Right lung (tissue), 5 donors: ENCODE measurements around the gene SULF2. TPM values are rescaled to one million over a fixed set of nuclear protein-coding genes. Genes with fewer than 3 reads are reported as not detected.

Source experiments
- DNase-seq, 2 donors: peaks; one replicate each; pipeline ENCODE4 v3.0.0-alpha.2; 2013
- polyA plus RNA-seq, 5 donors: library from polyadenylated mRNA; unstranded; fragments of 120-200 nt; gene quantifications; one replicate each; pipeline versions ENCODE4 v1.2.1 to v1.2.3, GENCODE V29; 2013; ENCODE audit warnings: inconsistent platforms in 1 of 5, low replicate concordance in 1 of 5; ENCODE audit not compliant: insufficient read length in 5 of 5, insufficient read depth in 1 of 5

The SULF2 gene
- polyA plus RNA-seq, 5 donors: 11.4 to 18.2 (median 11.7) TPM

DNA sequence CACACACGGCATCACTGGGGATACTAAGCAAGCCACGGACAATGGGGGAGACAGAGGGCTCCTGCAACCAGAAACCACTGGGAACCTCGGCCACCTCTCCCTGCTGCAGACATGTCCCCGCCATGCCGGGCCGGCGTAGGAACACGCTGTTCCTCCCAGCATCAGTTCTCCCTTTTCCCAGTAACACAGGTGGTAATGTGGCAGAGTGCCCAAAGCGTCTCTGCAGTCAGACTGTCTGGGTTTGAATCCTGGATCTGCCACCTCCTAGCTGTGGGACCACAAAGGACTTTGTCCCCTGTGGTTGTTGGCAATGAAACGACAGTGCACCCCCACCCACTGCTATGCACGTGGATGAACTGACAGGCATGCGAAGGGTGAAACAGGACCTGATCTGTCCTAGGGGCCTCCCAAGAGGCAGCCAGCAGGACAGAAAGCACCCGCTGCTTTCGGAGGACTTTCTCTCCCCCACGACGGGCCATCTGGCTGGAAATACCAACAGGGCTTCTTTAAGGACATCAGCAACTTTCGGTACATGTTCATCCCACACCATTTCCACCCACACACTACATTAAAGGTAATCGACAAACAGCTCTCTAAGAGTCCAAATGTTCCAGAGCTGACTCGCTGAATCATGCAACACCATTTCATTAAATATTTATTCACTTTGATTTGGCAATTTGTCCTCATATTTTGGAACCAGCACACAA, 74.1 kb downstream of the SULF2 start:
- DNase-seq: no peak

DNA sequence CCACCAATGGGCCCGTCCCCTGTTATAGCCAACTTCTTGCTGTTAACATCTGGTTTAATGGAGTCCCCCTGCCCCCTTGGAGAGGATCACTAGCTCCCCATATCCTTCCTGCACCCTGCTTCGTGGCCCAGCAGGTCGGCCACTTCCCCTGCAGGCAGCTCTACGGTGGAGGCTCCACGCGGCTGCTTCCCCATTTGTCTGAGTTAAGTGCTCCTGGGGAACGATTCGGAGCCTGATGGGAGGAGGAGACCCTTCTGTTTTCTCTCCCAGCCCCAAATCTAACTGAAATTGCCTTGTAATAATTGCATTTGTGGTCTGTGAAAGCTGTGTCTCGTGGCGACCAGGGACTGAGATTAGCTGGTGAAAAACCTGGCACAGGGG, 74.6 kb downstream of the SULF2 start:
- no peak for DNase-seq

DNA sequence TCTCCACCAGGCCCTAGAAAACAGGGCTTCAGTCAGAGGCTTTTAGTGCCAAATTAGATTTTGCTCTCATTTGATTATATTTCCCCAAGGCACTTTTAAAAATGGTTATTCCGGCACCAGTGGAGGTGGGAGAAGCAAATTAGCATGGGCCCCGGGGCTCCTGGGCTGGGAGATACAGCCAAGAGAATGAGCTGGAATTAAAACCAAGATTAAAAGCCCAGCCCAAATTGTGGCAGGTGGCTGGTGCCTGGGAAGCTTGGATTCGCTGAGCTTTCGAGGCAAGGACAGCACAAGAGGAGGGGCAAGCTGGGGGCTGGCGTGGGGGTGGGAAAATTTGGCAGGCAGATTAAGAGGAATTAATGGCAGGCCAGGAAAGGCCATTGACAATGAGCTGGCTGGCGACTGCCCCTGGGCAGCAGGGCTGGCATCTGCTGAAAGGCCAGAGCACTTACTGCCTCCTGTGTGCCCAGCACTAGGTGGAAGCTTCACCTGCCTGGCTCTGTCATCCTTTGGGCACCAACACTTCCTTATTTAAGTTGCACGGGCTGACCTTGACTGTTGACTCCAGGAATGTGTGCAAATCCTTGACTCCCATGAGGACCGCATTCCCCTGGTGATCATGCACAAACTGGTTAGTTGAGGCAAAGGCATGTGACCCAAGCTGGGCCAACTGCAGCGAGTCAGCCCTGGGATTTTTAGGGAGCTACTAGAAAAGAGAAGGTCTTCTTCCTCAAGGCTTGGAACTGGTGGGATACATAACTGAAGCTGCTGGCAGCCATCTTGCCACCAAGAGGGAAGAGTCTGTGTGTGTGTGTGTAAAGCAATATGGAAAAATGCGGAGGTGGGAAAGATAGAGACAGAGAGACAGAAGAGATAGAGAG, 76.1 kb downstream of the SULF2 start:
- no peak for DNase-seq

DNA sequence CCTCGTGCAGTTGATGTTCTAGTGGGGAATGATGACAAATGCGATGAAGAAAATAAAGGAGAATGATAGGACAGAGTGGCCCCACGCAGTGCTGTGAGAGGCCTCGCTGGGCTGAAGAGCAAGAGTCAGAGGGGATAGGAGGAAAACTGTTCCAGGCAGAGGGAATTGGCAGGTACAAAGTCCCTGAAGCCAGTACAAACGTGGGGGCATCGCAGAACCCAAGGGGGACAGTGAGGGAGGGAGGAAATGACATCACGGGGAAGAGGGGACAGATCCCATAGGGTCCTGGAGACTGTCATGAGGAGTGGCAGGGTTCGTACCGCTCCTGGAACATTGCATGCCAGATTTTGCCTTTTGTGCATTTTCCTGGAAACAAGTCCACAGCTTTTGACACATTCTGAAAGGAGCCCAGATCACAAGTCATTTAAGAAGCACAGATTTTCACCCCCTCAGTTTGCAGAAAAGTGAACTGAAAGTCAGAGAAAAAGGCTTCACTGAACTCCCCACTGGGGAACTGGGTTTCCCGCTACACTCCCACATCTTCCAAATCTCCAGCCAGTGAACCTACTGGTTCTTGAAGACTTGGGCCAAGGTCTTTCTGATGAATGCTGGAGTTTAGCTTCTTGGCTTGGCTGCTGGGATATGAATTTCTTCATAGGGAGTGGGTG, 77.0 kb downstream of the SULF2 start:
- no peak for DNase-seq

DNA sequence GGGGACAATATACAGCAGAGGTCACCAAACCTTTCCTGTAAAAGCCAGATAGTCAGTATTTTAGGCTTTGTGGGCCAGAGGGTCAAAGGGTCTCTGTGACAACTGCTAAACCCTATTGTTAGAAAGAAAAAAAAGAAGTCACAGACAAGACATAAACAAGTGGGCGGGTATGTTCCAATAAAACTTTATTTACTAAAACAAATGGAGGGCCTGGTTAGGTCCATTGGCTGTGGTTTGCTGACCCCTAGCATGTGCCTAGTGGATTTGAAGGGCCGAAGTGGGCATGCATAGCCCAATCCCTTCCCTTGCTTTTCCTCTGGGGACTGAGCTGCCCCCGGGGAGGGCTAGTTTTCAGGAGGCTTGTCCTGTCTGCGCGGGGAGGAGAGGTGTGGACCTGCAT, 78.9 kb downstream of the SULF2 start:
- no peak for DNase-seq

DNA sequence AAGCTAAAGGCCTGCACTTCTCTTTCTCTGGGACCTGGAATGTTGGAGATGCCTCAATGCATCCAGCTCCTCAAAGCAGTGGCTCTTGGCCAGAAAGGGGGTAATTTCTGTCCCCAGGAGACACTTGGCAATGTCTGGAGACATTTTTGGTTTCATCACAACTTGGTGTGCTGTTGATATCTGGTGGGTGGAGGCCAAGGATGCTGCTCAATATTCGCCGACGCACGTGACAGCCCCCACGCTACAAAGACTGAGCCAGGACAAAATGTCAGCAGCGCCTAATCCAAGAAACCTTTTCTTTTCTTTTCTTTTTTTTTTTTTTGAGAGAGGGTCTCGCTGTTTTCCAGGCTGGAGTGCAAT, 79.8 kb downstream of the SULF2 start:
- DNase-seq: no peak

DNA sequence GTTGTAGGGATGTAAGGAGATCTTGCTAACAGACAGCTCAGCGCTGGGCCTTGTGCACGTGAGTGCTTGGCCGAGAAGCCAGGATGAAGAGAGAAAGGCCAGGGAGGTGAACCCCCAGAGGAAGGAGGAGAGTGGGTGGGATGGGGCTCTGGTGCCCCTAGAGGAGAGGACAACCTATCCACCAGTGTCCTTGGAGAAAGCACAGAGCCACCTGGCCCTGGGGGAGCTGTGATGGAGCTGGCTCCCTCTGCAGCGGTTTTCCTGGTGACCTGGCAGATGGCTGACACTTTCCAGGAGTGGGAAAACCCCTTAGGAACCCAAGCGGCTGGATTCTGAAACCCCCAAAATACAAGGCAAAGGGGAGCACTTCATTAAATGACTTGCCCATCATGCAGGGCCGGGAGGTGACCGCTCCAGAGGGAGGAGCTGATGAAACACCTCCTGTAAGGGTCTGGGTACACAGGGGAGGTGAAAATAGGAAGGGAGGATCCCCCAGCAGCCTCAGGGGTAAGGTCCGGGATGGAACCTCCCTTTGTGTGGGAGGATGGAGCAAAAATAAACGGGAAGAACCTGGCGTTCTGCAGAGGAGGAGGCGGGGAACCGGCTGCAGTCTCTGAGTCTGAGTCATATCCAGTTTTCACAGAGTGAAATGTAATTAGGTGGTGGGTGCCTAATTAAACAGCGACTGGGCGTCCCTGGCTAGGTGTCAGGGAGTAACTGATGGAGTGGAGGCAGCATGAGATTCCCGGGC, 80.4 kb downstream of the SULF2 start:
- no peak for DNase-seq

DNA sequence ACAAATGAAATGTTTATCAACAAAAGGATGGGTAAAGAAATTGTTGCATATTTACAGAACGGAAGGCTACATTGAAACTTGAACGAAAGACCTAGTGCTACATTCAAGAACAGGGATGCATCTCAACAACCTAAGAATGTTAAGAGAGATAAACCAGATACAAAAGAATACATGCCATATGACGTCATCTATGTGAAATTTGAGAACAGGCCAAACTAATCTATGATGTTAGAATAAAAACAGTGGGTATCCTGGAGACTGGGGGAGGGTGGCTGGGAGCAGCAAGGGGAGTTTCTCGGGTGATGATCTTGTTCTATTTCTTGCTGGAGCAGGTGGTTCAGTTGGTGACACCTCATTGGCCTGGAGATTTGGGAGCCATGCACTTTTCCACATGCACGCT, 81.5 kb downstream of the SULF2 start:
- DNase-seq: no peak

DNA sequence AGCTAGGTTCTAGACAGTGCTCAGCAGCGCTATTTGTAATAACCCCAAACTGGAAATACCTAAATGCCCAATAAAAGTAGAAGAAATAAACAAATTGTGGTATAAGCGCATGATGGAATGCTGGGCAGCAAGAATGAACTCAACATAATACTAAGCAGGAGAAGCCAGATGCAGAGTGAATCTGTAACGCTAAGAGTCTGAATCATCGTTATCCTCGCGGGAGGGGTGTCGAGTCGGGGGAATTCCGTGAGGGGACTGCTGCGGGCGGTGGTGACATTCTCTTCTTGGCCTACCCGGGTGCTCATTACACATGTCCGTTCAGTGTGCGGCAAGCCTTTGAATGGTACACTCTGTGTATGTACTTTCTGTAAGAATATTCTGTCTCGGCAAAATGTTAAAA, 83.7 kb downstream of the SULF2 start:
- no peak for DNase-seq

DNA sequence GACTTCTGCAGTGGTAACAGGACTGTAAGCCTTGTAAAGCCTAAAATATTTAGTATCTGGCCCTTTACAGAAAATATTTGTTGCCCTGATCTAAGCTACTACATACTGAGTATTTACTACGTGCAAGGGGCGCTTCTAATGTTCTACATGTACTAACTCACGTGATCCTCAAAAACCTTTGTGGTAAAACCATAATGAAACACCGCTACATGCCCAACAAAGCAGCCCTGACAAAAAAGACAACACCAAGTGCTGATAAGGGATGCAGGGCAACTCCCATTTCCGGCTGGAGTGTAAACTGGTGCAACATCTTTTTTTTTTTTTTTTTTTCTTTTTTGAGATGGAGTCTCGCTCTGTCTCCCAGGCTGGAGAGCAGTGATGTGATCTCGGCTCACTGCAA, 85.0 kb downstream of the SULF2 start:
- no peak for DNase-seq

DNA sequence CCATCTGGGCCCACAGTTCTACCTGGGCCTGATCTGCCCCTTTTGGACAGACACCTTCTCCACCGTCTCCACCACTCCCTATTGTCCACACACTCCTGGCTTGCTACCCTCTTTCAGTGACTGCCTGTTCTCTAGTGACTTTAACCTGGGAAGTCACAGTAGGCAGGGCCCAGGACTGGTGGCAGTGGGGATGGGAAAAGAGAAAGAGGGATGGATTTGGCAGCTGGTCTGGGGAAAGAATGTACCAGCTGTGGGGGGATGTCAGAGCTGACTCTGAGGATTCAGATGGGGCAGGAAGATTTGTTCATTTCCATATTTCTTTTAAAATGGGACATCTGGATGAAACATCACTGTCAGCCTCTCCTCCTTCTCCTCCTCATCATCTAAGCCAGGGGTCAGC, 85.5 kb downstream of the SULF2 start:
- no peak for DNase-seq

DNA sequence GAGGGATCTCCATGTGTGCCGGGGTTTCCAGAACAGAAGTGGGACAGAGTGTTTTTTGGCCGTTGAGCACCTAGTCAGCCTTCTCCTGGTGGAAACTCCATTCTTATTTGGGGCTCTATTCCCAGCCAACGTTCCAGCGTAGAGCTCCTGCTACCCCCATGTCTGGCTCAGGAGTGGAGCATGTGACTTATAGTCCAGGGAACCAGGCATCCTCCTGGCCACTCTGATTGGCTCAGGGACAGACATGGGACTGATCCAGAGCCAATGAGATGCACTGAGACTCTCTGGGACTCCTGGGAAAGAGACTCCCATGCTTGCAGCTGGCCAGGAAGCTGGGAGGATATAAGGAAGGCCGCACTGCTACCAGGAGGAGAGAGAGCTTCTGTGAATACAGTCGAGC, 87.1 kb downstream of the SULF2 start:
- DNase-seq: no peak

DNA sequence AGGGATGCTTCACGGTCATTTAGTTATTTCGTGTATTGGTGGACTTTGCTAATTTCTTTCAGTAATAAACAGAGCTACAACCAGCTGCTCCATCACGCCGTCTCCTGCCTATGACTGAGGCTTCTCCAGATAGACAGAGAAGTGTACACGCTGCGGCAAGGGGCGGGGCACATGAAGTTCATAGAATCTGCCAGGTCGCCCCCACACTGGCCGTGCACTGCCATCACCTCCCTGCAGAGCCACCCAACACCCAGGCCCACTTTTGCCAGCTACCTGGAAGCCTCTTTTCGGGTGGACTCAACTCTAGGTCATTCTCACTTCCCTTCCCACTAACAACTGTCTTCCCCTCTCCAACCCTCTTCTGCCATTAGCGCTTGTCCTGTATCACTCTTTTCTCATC, 88.4 kb downstream of the SULF2 start:
- DNase-seq: no peak

DNA sequence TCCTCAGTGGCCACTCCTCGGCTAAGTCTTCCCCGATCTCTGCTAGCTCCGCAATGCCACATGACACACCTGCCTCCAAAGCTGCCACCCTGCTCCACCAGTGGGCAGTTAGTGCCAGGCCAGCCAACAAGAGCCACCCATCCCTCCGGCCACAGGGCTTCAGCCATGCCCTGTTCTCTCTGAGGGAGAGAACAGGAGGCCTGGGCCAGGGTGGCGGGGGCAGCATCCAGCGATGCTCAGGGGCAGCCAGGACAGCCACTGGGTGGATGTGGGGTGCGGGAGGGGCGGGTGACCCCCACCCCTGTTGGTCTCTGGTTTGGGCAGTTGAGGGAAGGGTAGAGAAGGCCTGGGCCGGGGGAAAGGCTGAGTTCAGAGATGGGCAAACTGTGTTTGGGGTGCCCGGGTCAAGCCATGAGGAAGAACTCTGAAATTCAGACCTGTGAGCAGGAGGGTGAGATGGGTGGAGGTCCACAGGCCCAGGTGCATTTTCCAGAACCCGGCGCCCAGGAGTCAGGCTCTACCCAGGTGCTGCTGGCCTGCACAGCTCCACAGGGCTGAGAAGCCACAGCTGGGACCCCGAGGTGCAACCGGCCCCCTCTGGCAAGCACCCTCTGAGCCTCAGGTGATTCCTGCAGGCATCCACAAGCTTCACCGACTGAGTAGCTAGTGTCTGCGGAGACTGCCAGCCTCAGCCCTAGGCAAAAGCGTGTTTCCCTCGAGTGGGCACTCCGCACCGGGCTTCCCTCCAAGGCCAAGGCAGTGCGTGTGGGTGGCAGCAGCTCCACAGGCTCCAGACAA, 91.1 kb downstream of the SULF2 start:
- DNase-seq: no peak

DNA sequence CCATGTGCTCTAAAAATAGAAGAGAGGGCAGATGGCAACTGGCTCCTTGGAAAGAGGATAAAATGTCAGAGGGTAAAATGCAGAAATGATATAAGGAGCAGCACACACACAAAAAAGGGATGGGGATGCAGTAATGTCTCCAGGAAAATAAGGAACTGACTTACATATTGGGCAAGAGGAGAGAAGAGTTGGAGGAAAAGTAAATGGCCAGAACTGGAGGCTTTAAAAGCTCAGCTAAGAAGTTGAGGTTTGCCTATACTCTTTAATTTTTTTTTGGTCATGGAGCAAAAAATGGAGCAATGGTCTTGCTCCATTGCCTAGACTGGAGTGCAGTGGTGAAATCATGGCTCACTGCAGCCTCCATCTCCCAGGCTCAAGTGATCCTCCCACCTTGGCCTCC, 93.7 kb downstream of the SULF2 start:
- DNase-seq: no peak

DNA sequence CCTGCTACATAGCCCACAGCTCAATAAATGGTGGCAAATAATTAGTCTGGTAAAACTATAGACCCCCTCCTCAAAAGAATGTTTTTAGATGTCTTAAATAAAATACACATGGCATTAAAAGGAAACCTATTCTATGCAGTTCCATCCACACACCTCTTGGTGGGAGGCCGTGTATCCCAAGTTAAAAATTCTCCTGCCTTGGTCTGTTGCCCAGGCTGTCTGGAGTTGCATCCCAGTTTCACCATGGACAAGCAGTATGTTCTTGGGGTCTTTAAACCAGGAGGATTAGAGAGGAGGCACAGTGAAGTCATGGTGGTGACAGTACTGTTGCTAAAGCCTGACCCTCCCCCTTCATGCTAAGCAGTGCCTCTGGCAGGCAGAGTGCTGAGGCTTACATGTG, 95.5 kb downstream of the SULF2 start:
- DNase-seq: no peak

DNA sequence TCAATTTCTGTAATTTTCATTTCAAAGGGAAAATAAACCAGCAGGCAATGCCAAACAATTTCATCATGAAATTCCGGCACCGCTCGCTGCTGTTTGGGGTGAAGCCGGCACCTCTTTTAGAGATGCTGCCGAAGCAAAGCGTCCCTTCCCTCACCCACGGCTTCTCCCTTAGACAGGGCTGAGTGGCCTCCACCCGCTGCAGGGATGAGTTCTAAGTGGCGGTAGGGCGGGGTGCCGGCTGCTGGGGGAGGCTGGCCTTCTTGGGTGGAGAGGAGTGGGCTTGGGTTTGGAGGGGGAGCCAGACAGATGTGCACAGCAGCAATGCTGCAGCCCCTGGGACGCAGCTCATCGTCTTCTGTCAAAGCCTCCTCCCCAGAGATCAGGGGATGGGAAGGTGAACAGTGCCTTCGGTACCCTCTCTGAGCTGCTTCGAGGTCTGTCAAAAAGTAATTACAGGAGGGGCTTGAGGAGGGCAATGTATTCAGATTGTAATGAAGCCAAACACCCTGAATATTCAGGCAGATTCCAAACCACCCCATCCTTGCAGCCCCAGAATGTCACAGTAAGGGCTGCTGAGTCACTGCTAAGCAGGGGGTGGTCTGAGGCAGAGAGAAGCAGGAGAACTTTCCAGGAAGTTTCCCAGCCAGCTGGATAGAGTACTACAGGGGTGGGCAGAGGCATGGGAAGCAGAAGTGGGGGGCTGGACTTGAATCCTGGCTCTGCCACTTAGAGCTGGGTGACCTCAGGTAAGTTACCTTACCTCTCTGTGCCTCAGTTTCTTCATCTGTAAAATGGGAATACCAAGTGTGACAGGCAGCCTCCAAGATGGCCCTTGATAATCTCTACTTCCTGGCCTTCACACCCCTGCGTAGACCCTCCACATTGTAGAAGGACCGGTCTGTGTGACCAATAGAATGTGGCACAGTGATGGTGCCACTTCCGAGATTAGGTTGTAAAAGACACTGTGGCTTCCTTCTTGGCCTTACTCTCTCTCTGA, 96.6 kb downstream of the SULF2 start:
- DNase-seq: no peak

DNA sequence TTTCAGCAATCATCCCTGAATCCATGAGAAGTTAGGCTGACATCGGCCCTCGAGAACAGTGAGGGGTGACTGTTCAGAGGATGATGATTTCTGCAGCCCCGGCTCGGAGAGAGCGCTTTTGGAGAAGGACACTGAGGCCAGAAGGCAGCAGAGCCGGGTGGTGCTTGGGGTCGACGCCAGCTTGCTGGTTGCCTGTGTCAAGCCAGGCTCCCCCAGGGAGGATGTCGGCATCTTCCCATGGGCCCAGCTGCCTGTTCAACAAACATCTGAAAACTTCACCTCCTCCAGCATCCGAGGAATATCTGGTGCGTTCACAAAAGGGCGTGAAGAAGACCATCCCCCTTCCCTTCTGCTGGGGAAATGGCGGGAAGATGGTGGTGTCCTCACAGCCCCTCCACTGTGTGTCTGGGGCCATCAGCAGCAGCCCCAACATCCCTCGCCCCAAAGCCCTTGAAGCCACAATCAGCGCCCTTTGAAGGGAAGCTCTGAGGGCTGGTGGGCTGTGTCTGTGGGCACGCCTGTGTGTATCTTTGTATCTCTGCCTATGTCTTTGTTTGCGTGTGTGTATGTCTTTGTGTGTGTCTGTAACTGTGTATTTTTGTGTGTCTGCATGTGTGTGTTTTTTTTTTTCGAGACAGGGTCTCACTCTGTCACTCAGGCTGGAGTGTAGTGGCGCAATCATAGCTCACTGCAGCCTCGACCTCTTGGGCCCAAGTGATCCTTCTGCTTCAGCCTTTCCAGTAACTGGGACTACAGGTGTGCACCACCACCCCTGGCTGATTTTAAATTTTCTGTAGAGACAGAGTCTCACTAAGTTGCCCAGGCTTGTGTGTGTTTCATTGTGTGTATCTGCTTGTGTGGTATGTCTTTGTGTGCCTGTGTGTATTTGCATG, 97.9 kb downstream of the SULF2 start:
- no peak for DNase-seq

DNA sequence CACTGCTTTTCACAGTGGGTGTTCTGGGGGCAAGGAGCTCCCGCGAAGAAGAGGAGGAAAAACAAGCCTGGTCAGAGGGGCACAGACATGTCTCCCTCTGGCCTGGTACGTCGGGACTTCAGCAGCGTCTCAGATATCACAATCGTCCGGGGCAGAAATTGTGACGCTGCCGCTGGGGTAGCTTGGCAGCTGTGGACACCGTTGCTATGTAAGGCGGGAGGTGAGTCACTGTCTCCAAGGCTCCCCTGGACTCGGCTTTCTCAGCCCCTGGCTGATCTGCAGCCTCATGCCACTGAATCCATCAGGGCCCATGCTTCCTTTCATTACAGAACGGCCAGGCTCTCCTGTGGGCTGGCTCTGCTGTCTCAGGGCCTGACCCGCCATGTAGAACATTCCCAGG, 98.7 kb downstream of the SULF2 start:
- no peak for DNase-seq
